Nephron (organoid): ENCODE results near the gene TSC1.
A peak's percentile ranks its signal among the peaks of the same experiment; 100 is the strongest.

ENCODE experiments used
- H3K27ac Mint-ChIP-seq, 3 experiments: 2 replicates each; pipeline ENCODE4 v1.8.0; 2020; ENCODE audit warnings: mixed read lengths in 3 of 3, mild to moderate bottlenecking in 2 of 3, moderate library complexity in 1 of 3
- H3K27me3 Mint-ChIP-seq: 2 replicates; pipeline ENCODE4 v1.8.0; 2021; ENCODE audit warnings: low read depth, mild to moderate bottlenecking, moderate library complexity, mixed read lengths
- H3K36me3 Mint-ChIP-seq: 2 replicates; pipeline ENCODE4 v1.8.0; 2020; ENCODE audit warnings: low read depth, mixed read lengths
- H3K4me1 Mint-ChIP-seq: 2 replicates; pipeline ENCODE4 v1.8.0; 2020; ENCODE audit warnings: mixed read lengths
- H3K4me3 Mint-ChIP-seq, 3 experiments: 2 replicates each; pipeline ENCODE4 v1.8.0; 2020; ENCODE audit warnings: mild to moderate bottlenecking in 3 of 3, mixed read lengths in 3 of 3, moderate library complexity in 2 of 3
- H3K9me3 Mint-ChIP-seq: 2 replicates; pipeline ENCODE4 v1.8.0; 2020; ENCODE audit warnings: mixed read lengths
- CTCF ChIP-seq, 3 experiments: fragments of 200-600 bp; sonication (generic); IDR thresholded peaks; one replicate each; pipeline ENCODE4 v1.5.0; 2021; ENCODE audit warnings: antibody characterized with exemption in 3 of 3; ENCODE audit not compliant: unreplicated experiment in 3 of 3

TSC1 gene

GRCh38 chr9:132939169-132939568, 5.2 kb downstream of the TSC1 start:
- Mint-ChIP-seq H3K27me3 (no peaks in the 10 kb centered on the region), H3K4me1 (peaks cover 60% of the 10 kb centered on the region), H3K9me3 (no peaks in the 10 kb centered on the region), H3K4me3 (no peak overlapping the region), H3K36me3 (peaks cover 8% of the 10 kb centered on the region), H3K27ac (no peak overlapping the region)
- no peak for TF ChIP-seq CTCF (IDR thresholded peaks at IDR 0.05; ENCODE audit: unreplicated experiment in 3 of 3)

- Mint-ChIP-seq H3K27me3 (no peaks in the 10 kb centered on the region), H3K27ac (no peak overlapping the region), H3K9me3 (no peaks in the 10 kb centered on the region), H3K36me3 (peaks cover 19% of the 10 kb centered on the region), H3K4me3 (no peak overlapping the region), H3K4me1 (peaks cover 46% of the 10 kb centered on the region)
- no peak for TF ChIP-seq CTCF (IDR thresholded peaks at IDR 0.05; ENCODE audit: unreplicated experiment in 3 of 3)
These were observed 6.9 kb downstream of the TSC1 start for GRCh38 chr9:132937463-132937901.

- H3K36me3 Mint-ChIP-seq: peaks cover 29% of the 10 kb centered on the region
- no peaks in the 10 kb centered on the region for H3K27me3 Mint-ChIP-seq
- no peaks in the 10 kb centered on the region for H3K9me3 Mint-ChIP-seq
- no peak for TF ChIP-seq CTCF (IDR thresholded peaks at IDR 0.05; ENCODE audit: unreplicated experiment in 3 of 3)
- peak overlapping the region in 1 of 3 experiments; percentile 47 for H3K27ac Mint-ChIP-seq
- peaks cover 32% of the 10 kb centered on the region for H3K4me1 Mint-ChIP-seq
- no peak overlapping the region for H3K4me3 Mint-ChIP-seq
These were observed 9.4 kb downstream of the TSC1 start for GRCh38 chr9:132935026-132935425.

- Mint-ChIP-seq H3K36me3 (peaks cover 44% of the 10 kb centered on the region), H3K27ac (no peak overlapping the region), H3K27me3 (no peaks in the 10 kb centered on the region), H3K4me1 (peaks cover 15% of the 10 kb centered on the region), H3K4me3 (no peak overlapping the region), H3K9me3 (no peaks in the 10 kb centered on the region)
- TF ChIP-seq CTCF (IDR thresholded peaks at IDR 0.05; ENCODE audit: unreplicated experiment in 3 of 3): no peak
These were observed 13.2 kb downstream of the TSC1 start for GRCh38 chr9:132931178-132931735.

GRCh38 chr9:132927704-132928103, 16.7 kb downstream of the TSC1 start:
- H3K9me3 Mint-ChIP-seq: no peaks in the 10 kb centered on the region
- no peak for TF ChIP-seq CTCF (IDR thresholded peaks at IDR 0.05; ENCODE audit: unreplicated experiment in 3 of 3)
- H3K27me3 Mint-ChIP-seq: no peaks in the 10 kb centered on the region
- no peak overlapping the region for H3K4me3 Mint-ChIP-seq
- H3K36me3 Mint-ChIP-seq: peaks cover 56% of the 10 kb centered on the region
- H3K27ac Mint-ChIP-seq: no peak overlapping the region
- H3K4me1 Mint-ChIP-seq: no peaks in the 10 kb centered on the region

GRCh38 chr9:132923346-132923902, 21.0 kb downstream of the TSC1 start:
- H3K36me3 Mint-ChIP-seq: peaks cover 84% of the 10 kb centered on the region
- peaks cover 14% of the 10 kb centered on the region for H3K4me1 Mint-ChIP-seq
- no peak overlapping the region for H3K27ac Mint-ChIP-seq
- no peaks in the 10 kb centered on the region for H3K9me3 Mint-ChIP-seq
- no peak for TF ChIP-seq CTCF (IDR thresholded peaks at IDR 0.05; ENCODE audit: unreplicated experiment in 3 of 3)
- H3K27me3 Mint-ChIP-seq: no peaks in the 10 kb centered on the region
- H3K4me3 Mint-ChIP-seq: no peak overlapping the region
